ENCODE measurements around the gene MYCN. TPM values are rescaled to one million over a fixed set of nuclear protein-coding genes. Genes with fewer than 3 reads are reported as not detected.
"Not testable (repeated sequence)": the region's sequence is repeated elsewhere in the genome, so short reads cannot be mapped to it uniquely, and the experiment has no call there.

MYCN gene
- total RNA-seq, 1 experiment from 2014 or later, result 54.4 TPM

DNA sequence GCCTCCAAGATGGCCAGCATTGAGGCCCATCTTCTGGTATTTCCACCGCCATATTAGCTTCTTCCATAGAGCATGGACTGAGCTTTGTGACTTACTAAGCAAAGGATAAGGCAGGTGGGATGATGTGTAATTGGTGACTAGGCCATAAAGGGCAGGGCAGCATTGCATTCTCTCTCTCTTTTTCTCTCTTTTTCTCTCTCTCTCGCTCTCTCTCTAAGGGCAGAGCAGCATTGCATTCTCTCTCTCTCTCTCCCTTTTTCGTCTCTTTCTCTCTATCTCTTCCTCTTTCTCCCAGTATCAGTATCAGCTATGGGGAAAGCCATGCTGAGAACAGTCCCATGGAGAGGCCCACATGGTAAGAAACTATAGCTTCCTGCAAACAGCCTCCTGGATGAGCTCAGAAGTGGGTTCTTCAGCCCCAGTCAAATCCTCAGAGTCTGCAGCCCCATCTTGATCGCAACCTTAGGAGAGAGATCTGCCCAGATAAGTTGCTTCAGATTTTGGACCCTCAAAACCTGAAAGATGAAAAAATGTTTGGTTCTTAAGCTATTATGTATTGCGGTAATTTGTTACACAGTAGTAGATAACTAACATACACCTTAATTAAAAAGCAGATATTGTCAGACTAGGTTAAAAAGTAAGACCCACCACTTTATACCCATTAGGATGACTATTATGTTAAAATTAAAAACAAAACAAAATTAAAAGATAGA lies 39.1 kb upstream of the MYCN start:
- no peak overlapping the region for H3K4me3 Mint-ChIP-seq (ENCODE audit: unreplicated experiment)
- H3K4me1 Mint-ChIP-seq (ENCODE audit: low read depth, unreplicated experiment), result no peaks in the 10 kb centered on the region
- H3K27me3 Mint-ChIP-seq (ENCODE audit: insufficient read depth, unreplicated experiment), result no peaks in the 10 kb centered on the region
- Histone ChIP-seq H3K27me3 (replicated peaks; ENCODE audit: control insufficient read depth, insufficient read depth, low read length) (no peaks in the 10 kb centered on the region), H3K4me1 (no peaks in the 10 kb centered on the region), H3K9me3 (peaks cover 13% of the 10 kb centered on the region; the same call in 1 of the 2 replicates), H3K4me3 (ENCODE audit: low read depth, low read length) (no peak overlapping the region), H3K36me3 (ENCODE audit: control insufficient read depth, insufficient read depth, low read length) (no peaks in the 10 kb centered on the region)
- H3K36me3 Mint-ChIP-seq (ENCODE audit: insufficient read depth, unreplicated experiment), result no peaks in the 10 kb centered on the region
- intact Hi-C loops (cut with micrococcal nuclease; ENCODE audit: unreplicated experiment), result no loop called here
- TF ChIP-seq, protein P1, sequence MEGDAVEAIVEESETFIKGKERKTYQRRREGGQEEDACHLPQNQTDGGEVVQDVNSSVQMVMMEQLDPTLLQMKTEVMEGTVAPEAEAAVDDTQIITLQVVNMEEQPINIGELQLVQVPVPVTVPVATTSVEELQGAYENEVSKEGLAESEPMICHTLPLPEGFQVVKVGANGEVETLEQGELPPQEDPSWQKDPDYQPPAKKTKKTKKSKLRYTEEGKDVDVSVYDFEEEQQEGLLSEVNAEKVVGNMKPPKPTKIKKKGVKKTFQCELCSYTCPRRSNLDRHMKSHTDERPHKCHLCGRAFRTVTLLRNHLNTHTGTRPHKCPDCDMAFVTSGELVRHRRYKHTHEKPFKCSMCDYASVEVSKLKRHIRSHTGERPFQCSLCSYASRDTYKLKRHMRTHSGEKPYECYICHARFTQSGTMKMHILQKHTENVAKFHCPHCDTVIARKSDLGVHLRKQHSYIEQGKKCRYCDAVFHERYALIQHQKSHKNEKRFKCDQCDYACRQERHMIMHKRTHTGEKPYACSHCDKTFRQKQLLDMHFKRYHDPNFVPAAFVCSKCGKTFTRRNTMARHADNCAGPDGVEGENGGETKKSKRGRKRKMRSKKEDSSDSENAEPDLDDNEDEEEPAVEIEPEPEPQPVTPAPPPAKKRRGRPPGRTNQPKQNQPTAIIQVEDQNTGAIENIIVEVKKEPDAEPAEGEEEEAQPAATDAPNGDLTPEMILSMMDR (IDR thresholded peaks at IDR 0.05; ENCODE audit: insufficient read depth in 1 of 2, low read depth in 1 of 2, low read length in 1 of 2, severe bottlenecking in 1 of 2, unreplicated experiment in 1 of 2), result no peak
- no TSS peak for BruUV-seq (replicated peaks)
- CTCF ChIA-PET, result no interaction called here
- peaks cover 38% of the 10 kb centered on the region for H3K9me3 Mint-ChIP-seq (ENCODE audit: unreplicated experiment)
- POLR2A ChIA-PET, result no interaction called here
- no peak for DNase-seq
- no peak overlapping the region for H3K27ac Mint-ChIP-seq (ENCODE audit: unreplicated experiment)

DNA sequence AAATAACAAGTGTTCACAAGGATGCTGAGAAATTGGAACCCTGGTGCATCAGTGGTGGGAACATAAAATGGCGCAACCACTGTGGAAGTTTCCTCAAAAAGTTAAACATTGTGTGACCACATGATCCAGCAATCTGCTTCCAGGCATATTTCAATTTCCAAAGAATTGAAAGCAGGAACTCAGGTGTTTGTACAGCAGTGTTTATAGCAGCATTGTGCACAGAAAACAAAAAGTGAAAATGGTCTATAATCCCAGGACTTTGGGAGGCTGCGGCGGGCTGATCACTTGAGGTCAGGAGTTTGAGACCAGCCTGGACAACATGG lies 38.6 kb upstream of the MYCN start:
- Mint-ChIP-seq H3K27me3 (ENCODE audit: insufficient read depth, unreplicated experiment) (no peaks in the 10 kb centered on the region), H3K9me3 (ENCODE audit: unreplicated experiment) (peaks cover 33% of the 10 kb centered on the region), H3K27ac (ENCODE audit: unreplicated experiment) (no peak overlapping the region), H3K4me3 (ENCODE audit: unreplicated experiment) (no peak overlapping the region), H3K4me1 (ENCODE audit: low read depth, unreplicated experiment) (no peaks in the 10 kb centered on the region), H3K36me3 (ENCODE audit: insufficient read depth, unreplicated experiment) (no peaks in the 10 kb centered on the region)
- no peak for DNase-seq
- CTCF ChIA-PET, result no interaction called here
- intact Hi-C loops (cut with micrococcal nuclease; ENCODE audit: unreplicated experiment), result no loop called here
- Histone ChIP-seq H3K4me3 (ENCODE audit: low read depth, low read length) (no peak overlapping the region), H3K4me1 (no peaks in the 10 kb centered on the region), H3K36me3 (ENCODE audit: control insufficient read depth, insufficient read depth, low read length) (no peaks in the 10 kb centered on the region), H3K9me3 (peaks cover 13% of the 10 kb centered on the region; the same call in 1 of the 2 replicates), H3K27me3 (replicated peaks; ENCODE audit: control insufficient read depth, insufficient read depth, low read length) (no peaks in the 10 kb centered on the region)
- POLR2A ChIA-PET, result no interaction called here
- BruUV-seq (replicated peaks), result no TSS peak
- TF ChIP-seq, protein P1 (IDR thresholded peaks at IDR 0.05; ENCODE audit: insufficient read depth in 1 of 2, low read depth in 1 of 2, low read length in 1 of 2, severe bottlenecking in 1 of 2, unreplicated experiment in 1 of 2), result no peak

DNA sequence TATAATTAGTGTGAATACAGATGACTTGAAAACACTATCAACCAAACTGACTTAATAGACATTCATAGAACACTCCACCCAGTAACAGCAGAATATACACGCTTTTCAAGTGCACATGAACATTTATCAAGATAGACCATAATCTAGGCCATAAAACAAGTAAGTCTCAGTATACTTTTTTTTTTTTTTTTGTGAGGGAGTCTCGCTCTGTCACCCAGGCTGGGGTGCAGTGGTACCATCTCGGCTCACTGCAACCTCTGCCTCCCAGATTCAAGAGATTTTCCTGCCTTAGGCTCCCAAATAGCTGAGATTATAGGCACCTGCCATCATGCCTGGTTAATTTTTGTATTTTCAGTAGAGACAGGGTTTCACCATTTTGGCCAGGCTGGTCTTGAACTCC lies 36.4 kb upstream of the MYCN start:
- CTCF ChIA-PET; POLR2A ChIA-PET; H3K36me3 ChIP-seq (ENCODE audit: control insufficient read depth, insufficient read depth, low read length); H3K4me3 ChIP-seq (ENCODE audit: low read depth, low read length); H3K36me3 Mint-ChIP-seq (ENCODE audit: insufficient read depth, unreplicated experiment); H3K4me3 Mint-ChIP-seq (ENCODE audit: unreplicated experiment); H3K4me1 ChIP-seq; H3K27me3 ChIP-seq (replicated peaks; ENCODE audit: control insufficient read depth, insufficient read depth, low read length); H3K27me3 Mint-ChIP-seq (ENCODE audit: insufficient read depth, unreplicated experiment); DNase-seq; H3K27ac Mint-ChIP-seq (ENCODE audit: unreplicated experiment); H3K9me3 ChIP-seq; H3K4me1 Mint-ChIP-seq (ENCODE audit: low read depth, unreplicated experiment); BruUV-seq (replicated peaks); intact Hi-C loops (cut with micrococcal nuclease; ENCODE audit: unreplicated experiment): not testable (repeated sequence)
- H3K9me3 Mint-ChIP-seq (ENCODE audit: unreplicated experiment), result peaks cover 17% of the 10 kb centered on the region

DNA sequence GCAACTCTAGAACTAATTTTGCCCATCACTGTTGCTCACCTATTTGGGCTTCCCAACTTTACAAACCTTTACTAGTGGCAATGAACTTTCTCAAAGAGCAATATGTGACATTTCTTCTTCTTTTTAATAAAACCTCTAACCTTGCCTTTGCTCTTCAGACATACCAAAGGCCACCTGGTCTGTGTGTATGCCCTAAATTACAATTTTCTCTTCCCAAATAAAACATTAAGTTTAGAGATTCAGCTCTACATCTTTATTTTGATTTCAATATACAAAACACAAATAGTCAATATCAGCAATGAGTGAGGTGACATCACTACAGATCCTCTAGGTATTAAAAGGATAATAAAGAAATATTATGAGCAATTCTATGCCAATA lies 35.1 kb upstream of the MYCN start:
- POLR2A ChIA-PET, result no interaction called here
- Mint-ChIP-seq H3K9me3 (ENCODE audit: unreplicated experiment) (peaks cover 14% of the 10 kb centered on the region), H3K27me3 (ENCODE audit: insufficient read depth, unreplicated experiment) (no peaks in the 10 kb centered on the region), H3K4me1 (ENCODE audit: low read depth, unreplicated experiment) (no peaks in the 10 kb centered on the region), H3K27ac (ENCODE audit: unreplicated experiment) (no peak overlapping the region), H3K4me3 (ENCODE audit: unreplicated experiment) (no peak overlapping the region), H3K36me3 (ENCODE audit: insufficient read depth, unreplicated experiment) (no peaks in the 10 kb centered on the region)
- H3K36me3 ChIP-seq (ENCODE audit: control insufficient read depth, insufficient read depth, low read length), result no peaks in the 10 kb centered on the region
- DNase-seq, result no peak
- peaks cover 2% of the 10 kb centered on the region; the same call in 1 of the 2 replicates for H3K9me3 ChIP-seq
- TF ChIP-seq, protein P1 (IDR thresholded peaks at IDR 0.05; ENCODE audit: insufficient read depth in 1 of 2, low read depth in 1 of 2, low read length in 1 of 2, severe bottlenecking in 1 of 2, unreplicated experiment in 1 of 2), result no peak
- no peak overlapping the region for H3K4me3 ChIP-seq (ENCODE audit: low read depth, low read length)
- CTCF ChIA-PET, result no interaction called here
- no TSS peak for BruUV-seq (replicated peaks)
- no peaks in the 10 kb centered on the region for H3K4me1 ChIP-seq
- intact Hi-C loops (cut with micrococcal nuclease; ENCODE audit: unreplicated experiment), result no loop called here
- no peaks in the 10 kb centered on the region for H3K27me3 ChIP-seq (replicated peaks; ENCODE audit: control insufficient read depth, insufficient read depth, low read length)

All from Caco-2 (cell line).